ENCODE measurements around the gene PRR29.

- TF ChIP-seq CTCF (IDR thresholded peaks at IDR 0.05), result no peak
- no peak for TF ChIP-seq POLR2A (IDR thresholded peaks at IDR 0.05)
Measured at GRCh38 chr17:64004218-64004770, 6.1 kb downstream of the PRR29 start.
